Measurements from ENCODE around the gene SLIT1.

The SLIT1 gene

GRCh38 chr10:97069576-97070362 lies 116.0 kb downstream of the SLIT1 start:
- no peaks in the 10 kb centered on the region for H3K9me3 Mint-ChIP-seq
- no peaks in the 10 kb centered on the region for H3K36me3 Mint-ChIP-seq (ENCODE audit: insufficient read depth)
- peaks cover 0 to 11% of the 10 kb centered on the region in 2 donors for H3K4me1 Mint-ChIP-seq (ENCODE audit: low read depth in 2 of 2)
- H3K27ac Mint-ChIP-seq = peak overlapping the region in 1 of 2 donors; percentile 70
- ATAC-seq (replicated peaks) (peak; percentile 83), DNase-seq (peak in 2 of 3 experiments; percentile 7 to 18)
- no peak overlapping the region for H3K4me3 Mint-ChIP-seq
- peaks cover 26 to 37% of the 10 kb centered on the region in 2 donors for H3K27me3 Mint-ChIP-seq

- Mint-ChIP-seq H3K4me3 (no peak overlapping the region), H3K9me3 (no peaks in the 10 kb centered on the region), H3K36me3 (ENCODE audit: insufficient read depth) (no peaks in the 10 kb centered on the region), H3K27ac (peak overlapping the region in 1 of 2 donors; percentile 70), H3K4me1 (ENCODE audit: low read depth in 2 of 2) (peaks cover 0 to 11% of the 10 kb centered on the region in 2 donors), H3K27me3 (peaks cover 23 to 40% of the 10 kb centered on the region in 2 donors)
- no peak for ATAC-seq (replicated peaks)
- DNase-seq = no peak
Measured at GRCh38 chr10:97069026-97069425, 116.7 kb downstream of the SLIT1 start.

GRCh38 chr10:97067716-97068391 lies 117.9 kb downstream of the SLIT1 start:
- DNase-seq (no peak), ATAC-seq (replicated peaks) (no peak)
- Mint-ChIP-seq H3K36me3 (ENCODE audit: insufficient read depth) (no peaks in the 10 kb centered on the region), H3K27ac (no peak overlapping the region), H3K4me1 (ENCODE audit: low read depth in 2 of 2) (peaks cover 0 to 11% of the 10 kb centered on the region in 2 donors), H3K4me3 (no peak overlapping the region), H3K27me3 (peaks cover 19 to 32% of the 10 kb centered on the region in 2 donors), H3K9me3 (no peaks in the 10 kb centered on the region)

- no peak overlapping the region for H3K27ac Mint-ChIP-seq
- peaks cover 0 to 11% of the 10 kb centered on the region in 2 donors for H3K4me1 Mint-ChIP-seq (ENCODE audit: low read depth in 2 of 2)
- no peak overlapping the region for H3K4me3 Mint-ChIP-seq
Measured at GRCh38 chr10:97066877-97067555, 118.7 kb downstream of the SLIT1 start.

GRCh38 chr10:97065686-97066660 lies 119.8 kb downstream of the SLIT1 start:
- peaks cover 9 to 13% of the 10 kb centered on the region in 2 donors for H3K27me3 Mint-ChIP-seq
- ATAC-seq (replicated peaks) = no peak
- H3K4me3 Mint-ChIP-seq = no peak overlapping the region
- no peaks in the 10 kb centered on the region for H3K9me3 Mint-ChIP-seq
- no peak overlapping the region for H3K27ac Mint-ChIP-seq
- peaks cover 0 to 11% of the 10 kb centered on the region in 2 donors for H3K4me1 Mint-ChIP-seq (ENCODE audit: low read depth in 2 of 2)
- DNase-seq = no peak
- H3K36me3 Mint-ChIP-seq (ENCODE audit: insufficient read depth) = no peaks in the 10 kb centered on the region

More at GRCh38 chr10:97066877-97067555, 118.7 kb downstream of the SLIT1 start:
- H3K9me3 Mint-ChIP-seq = no peaks in the 10 kb centered on the region
- DNase-seq = no peak
- H3K36me3 Mint-ChIP-seq (ENCODE audit: insufficient read depth) = no peaks in the 10 kb centered on the region
- H3K27me3 Mint-ChIP-seq = peaks cover 19 to 24% of the 10 kb centered on the region in 2 donors
- ATAC-seq (replicated peaks) = no peak

- H3K36me3 Mint-ChIP-seq (ENCODE audit: insufficient read depth) = no peaks in the 10 kb centered on the region
- no peaks in the 10 kb centered on the region for H3K9me3 Mint-ChIP-seq
- ATAC-seq (replicated peaks) = no peak
- H3K4me3 Mint-ChIP-seq = no peak overlapping the region
- no peak for DNase-seq
- no peak overlapping the region for H3K27ac Mint-ChIP-seq
- peaks cover 0 to 11% of the 10 kb centered on the region in 2 donors for H3K4me1 Mint-ChIP-seq (ENCODE audit: low read depth in 2 of 2)
- H3K27me3 Mint-ChIP-seq = peaks cover 7 to 12% of the 10 kb centered on the region in 2 donors
Measured at GRCh38 chr10:97065128-97065527, 120.6 kb downstream of the SLIT1 start.

GRCh38 chr10:97063983-97064837 lies 121.5 kb downstream of the SLIT1 start:
- Mint-ChIP-seq H3K27ac (no peak overlapping the region), H3K4me1 (ENCODE audit: low read depth in 2 of 2) (peaks cover 0 to 4% of the 10 kb centered on the region in 2 donors)
- no peak for ATAC-seq (replicated peaks)

GRCh38 chr10:97063271-97063982 lies 122.3 kb downstream of the SLIT1 start:
- H3K4me3 Mint-ChIP-seq = no peak overlapping the region
- no peaks in the 10 kb centered on the region for H3K9me3 Mint-ChIP-seq
- DNase-seq = no peak
- peaks cover 3 to 12% of the 10 kb centered on the region in 2 donors for H3K27me3 Mint-ChIP-seq
- H3K27ac Mint-ChIP-seq = no peak overlapping the region
- no peaks in the 10 kb centered on the region for H3K36me3 Mint-ChIP-seq (ENCODE audit: insufficient read depth)
- no peaks in the 10 kb centered on the region for H3K4me1 Mint-ChIP-seq (ENCODE audit: low read depth in 2 of 2)
- ATAC-seq (replicated peaks) = no peak

More at GRCh38 chr10:97063983-97064837, 121.5 kb downstream of the SLIT1 start:
- Mint-ChIP-seq H3K27me3 (peaks cover 7 to 12% of the 10 kb centered on the region in 2 donors), H3K36me3 (ENCODE audit: insufficient read depth) (no peaks in the 10 kb centered on the region), H3K4me3 (no peak overlapping the region), H3K9me3 (no peaks in the 10 kb centered on the region)
- no peak for DNase-seq

- H3K27ac Mint-ChIP-seq = no peak overlapping the region
- H3K4me1 Mint-ChIP-seq (ENCODE audit: low read depth in 2 of 2) = no peaks in the 10 kb centered on the region
- peaks cover 0 to 12% of the 10 kb centered on the region in 2 donors for H3K27me3 Mint-ChIP-seq
- no peak overlapping the region for H3K4me3 Mint-ChIP-seq
- no peaks in the 10 kb centered on the region for H3K9me3 Mint-ChIP-seq
- DNase-seq = no peak
- ATAC-seq (replicated peaks) = no peak
- no peaks in the 10 kb centered on the region for H3K36me3 Mint-ChIP-seq (ENCODE audit: insufficient read depth)
Measured at GRCh38 chr10:97062456-97062855, 123.3 kb downstream of the SLIT1 start.

GRCh38 chr10:97062046-97062445 lies 123.7 kb downstream of the SLIT1 start:
- H3K36me3 Mint-ChIP-seq (ENCODE audit: insufficient read depth) = no peaks in the 10 kb centered on the region
- no peak for DNase-seq
- no peak overlapping the region for H3K27ac Mint-ChIP-seq
- H3K27me3 Mint-ChIP-seq = peaks cover 0 to 12% of the 10 kb centered on the region in 2 donors
- no peaks in the 10 kb centered on the region for H3K4me1 Mint-ChIP-seq (ENCODE audit: low read depth in 2 of 2)
- no peaks in the 10 kb centered on the region for H3K9me3 Mint-ChIP-seq
- H3K4me3 Mint-ChIP-seq = no peak overlapping the region
- no peak for ATAC-seq (replicated peaks)

- Mint-ChIP-seq H3K4me3 (no peak overlapping the region), H3K36me3 (ENCODE audit: insufficient read depth) (no peaks in the 10 kb centered on the region), H3K9me3 (no peaks in the 10 kb centered on the region), H3K4me1 (ENCODE audit: low read depth in 2 of 2) (no peaks in the 10 kb centered on the region), H3K27me3 (peaks cover 0 to 12% of the 10 kb centered on the region in 2 donors), H3K27ac (no peak overlapping the region)
- DNase-seq (no peak), ATAC-seq (replicated peaks) (no peak)
Measured at GRCh38 chr10:97061423-97061822, 124.3 kb downstream of the SLIT1 start.

Measured in effector memory CD8-positive, alpha-beta T cell (primary cell).